NCI-H2107 (cell line): ENCODE data around the gene CHTF18.
"Not testable (repeated sequence)": the region's sequence is repeated elsewhere in the genome, so short reads cannot be mapped to it uniquely, and the experiment has no call there.

Source experiments
- DNase-seq: peaks from one replicate; lab custom pipeline; 2025; lab: John Stamatoyannopoulos, UW

The CHTF18 gene

GRCh38 chr16:830871-831570, 42.6 kb downstream of the CHTF18 start:
- no peak for DNase-seq

GRCh38 chr16:831571-832413, 43.4 kb downstream of the CHTF18 start:
- no peak for DNase-seq

GRCh38 chr16:832652-833336, 44.4 kb downstream of the CHTF18 start:
- DNase-seq: no peak

GRCh38 chr16:833411-833810, 45.0 kb downstream of the CHTF18 start:
- no peak for DNase-seq

- DNase-seq: no peak
These were observed 47.0 kb downstream of the CHTF18 start for GRCh38 chr16:835373-835772.

- no peak for DNase-seq
These were observed 47.8 kb downstream of the CHTF18 start for GRCh38 chr16:836221-836620.

- not testable (repeated sequence) for DNase-seq
These were observed 48.4 kb downstream of the CHTF18 start for GRCh38 chr16:836822-837221.

GRCh38 chr16:838741-839140, 50.3 kb downstream of the CHTF18 start:
- no peak for DNase-seq

GRCh38 chr16:839643-840408, 51.4 kb downstream of the CHTF18 start:
- DNase-seq: no peak

GRCh38 chr16:840561-841454, 52.4 kb downstream of the CHTF18 start:
- no peak for DNase-seq

GRCh38 chr16:841455-842060, 53.1 kb downstream of the CHTF18 start:
- DNase-seq: no peak

- no peak for DNase-seq
These were observed 53.6 kb downstream of the CHTF18 start for GRCh38 chr16:842061-842476.

- DNase-seq: no peak
These were observed 54.5 kb downstream of the CHTF18 start for GRCh38 chr16:842711-843560.

- no peak for DNase-seq
These were observed 55.4 kb downstream of the CHTF18 start for GRCh38 chr16:843771-844170.

- no peak for DNase-seq
These were observed 56.4 kb downstream of the CHTF18 start for GRCh38 chr16:844638-845350.

GRCh38 chr16:845351-845745, 56.9 kb downstream of the CHTF18 start:
- DNase-seq: no peak

GRCh38 chr16:847151-847550, 58.7 kb downstream of the CHTF18 start:
- no peak for DNase-seq
